Body of pancreas (tissue), 4 donors: ENCODE results near the gene PCDHGA8. TPM values are rescaled to one million over a fixed set of nuclear protein-coding genes. Genes with fewer than 3 reads are reported as not detected.

Experiments used
- ATAC-seq: fragments of 150-250 bp; one replicate; pipeline ENCODE4 v1.9.1; 2016
- DNase-seq, 4 donors: peaks; one replicate each; pipeline ENCODE4 v3.0.0-alpha.2; 2019
- H3K27ac ChIP-seq, 4 donors: fragments of 200-600 bp; sonication (generic); 1 replicate in 3 of 4; 2 replicates in 1 of 4; pipeline versions ENCODE4 v1.5.1 to v1.6.1; 2016 to 2019; ENCODE audit warnings: mild to moderate bottlenecking in 1 of 4, mixed read lengths in 1 of 4, moderate library complexity in 1 of 4
- H3K27me3 ChIP-seq, 2 donors: fragments of 200-600 bp; sonication (generic); one replicate each; pipeline ENCODE4 v1.6.0; 2016; ENCODE audit warnings: mild to moderate bottlenecking in 1 of 2
- H3K36me3 ChIP-seq, 2 donors: fragments of 200-600 bp; sonication (generic); replicated peaks in 1 of 2; 2 replicates each; pipeline ENCODE4 v1.5.1; 2016; ENCODE audit warnings: low read depth in 2 of 2; ENCODE audit not compliant: insufficient read depth in 1 of 2
- H3K4me1 ChIP-seq: fragments of 200-600 bp; sonication (generic); one replicate; pipeline ENCODE4 v1.6.0; 2016
- H3K4me3 ChIP-seq, 2 donors: fragments of 200-600 bp; sonication (generic); 1 replicate in 1 of 2; 2 replicates in 1 of 2; pipeline ENCODE4 v1.5.1; 2016 to 2019
- H3K9me3 ChIP-seq, 3 donors: fragments of 200-600 bp; sonication (generic); 1 replicate in 2 of 3; 2 replicates in 1 of 3; pipeline ENCODE4 v1.5.1; 2016
- POLR2A ChIP-seq, 3 donors: fragments of 450-650 bp; IDR thresholded peaks; one replicate each; pipeline ENCODE4 v1.6.1; 2016; ENCODE audit warnings: antibody characterized with exemption in 3 of 3, mild to moderate bottlenecking in 2 of 3
- WGBS, 2 donors: methylation state at CpG; one replicate each; pipeline ENCODE4 v1.1.5; 2017; 5-methylcytosine and 5-hydroxymethylcytosine counted together
- intact Hi-C: fragments of 100-400 bp; cut with DNase I; formaldehyde crosslinking; loops from one replicate; pipeline ENCODE4 v1.15.1; 2023
- total RNA-seq, 2 donors: library from RNA; depleted of rRNA; stranded (reverse); fragments of >200 nt; gene quantifications; one replicate each; pipeline ENCODE4 v1.1.0, GENCODE V29; 2016
- TF ChIP-seq, protein P1 (sequence below), 7 experiments: fragments of 450-650 bp in 4 of 7; fragments of 200-600 bp in 3 of 7; sonication (generic) in 3 of 7; IDR thresholded peaks; one replicate each; pipeline ENCODE4 v1.5.1; 2016 to 2019; ENCODE audit warnings: antibody characterized with exemption in 7 of 7

PCDHGA8 gene
- total RNA-seq, 2 donors from 2014 or later, result 4.2 to 10.2 TPM

DNA sequence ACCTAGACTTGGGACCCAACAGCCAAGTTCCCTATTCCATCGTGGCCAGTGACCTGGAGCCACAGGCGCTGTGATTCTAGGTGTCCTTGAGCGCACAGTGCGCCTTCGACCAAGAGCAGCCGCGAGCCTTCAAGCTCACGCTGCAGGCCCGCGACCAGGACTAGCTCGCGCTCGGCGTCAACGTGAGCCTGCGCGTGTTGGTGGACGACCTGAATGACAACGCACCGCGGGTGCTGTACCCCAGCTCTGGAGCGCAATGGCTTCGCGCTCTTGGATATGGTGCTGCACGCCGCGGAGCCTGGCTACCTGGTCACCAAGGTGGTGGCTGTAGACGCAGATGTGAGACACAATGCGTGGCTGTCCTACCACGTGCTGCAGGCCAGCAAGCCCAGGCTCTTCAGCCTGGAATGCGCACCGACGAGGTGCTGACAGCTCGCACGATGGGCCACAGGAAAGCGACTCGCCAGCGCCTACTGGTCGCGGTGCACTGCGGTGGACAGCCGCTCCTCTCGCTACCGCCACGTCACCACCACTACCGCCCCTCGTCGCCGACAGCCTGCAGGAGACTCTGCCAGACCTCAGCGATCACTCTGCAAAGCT, 49.2 kb downstream of the PCDHGA8 start:
- H3K36me3 ChIP-seq, result no peaks in the 10 kb centered on the region
- H3K4me1 ChIP-seq, result no peaks in the 10 kb centered on the region
- ATAC-seq (no peak), DNase-seq (no peak)
- H3K9me3 ChIP-seq, result peaks cover 0 to 37% (median 0%) of the 10 kb centered on the region in 3 donors
- intact Hi-C loops, result no loop called here
- TF ChIP-seq POLR2A (IDR thresholded peaks at IDR 0.05), result no peak
- TF ChIP-seq, protein P1, sequence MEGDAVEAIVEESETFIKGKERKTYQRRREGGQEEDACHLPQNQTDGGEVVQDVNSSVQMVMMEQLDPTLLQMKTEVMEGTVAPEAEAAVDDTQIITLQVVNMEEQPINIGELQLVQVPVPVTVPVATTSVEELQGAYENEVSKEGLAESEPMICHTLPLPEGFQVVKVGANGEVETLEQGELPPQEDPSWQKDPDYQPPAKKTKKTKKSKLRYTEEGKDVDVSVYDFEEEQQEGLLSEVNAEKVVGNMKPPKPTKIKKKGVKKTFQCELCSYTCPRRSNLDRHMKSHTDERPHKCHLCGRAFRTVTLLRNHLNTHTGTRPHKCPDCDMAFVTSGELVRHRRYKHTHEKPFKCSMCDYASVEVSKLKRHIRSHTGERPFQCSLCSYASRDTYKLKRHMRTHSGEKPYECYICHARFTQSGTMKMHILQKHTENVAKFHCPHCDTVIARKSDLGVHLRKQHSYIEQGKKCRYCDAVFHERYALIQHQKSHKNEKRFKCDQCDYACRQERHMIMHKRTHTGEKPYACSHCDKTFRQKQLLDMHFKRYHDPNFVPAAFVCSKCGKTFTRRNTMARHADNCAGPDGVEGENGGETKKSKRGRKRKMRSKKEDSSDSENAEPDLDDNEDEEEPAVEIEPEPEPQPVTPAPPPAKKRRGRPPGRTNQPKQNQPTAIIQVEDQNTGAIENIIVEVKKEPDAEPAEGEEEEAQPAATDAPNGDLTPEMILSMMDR (IDR thresholded peaks at IDR 0.05), result no peak
- no peak overlapping the region for H3K4me3 ChIP-seq
- no peaks in the 10 kb centered on the region for H3K27me3 ChIP-seq
- 42 to 57% methylated on average over 43 to 50 of the region's 50 CpGs for WGBS, 2 donors
- no peak overlapping the region for H3K27ac ChIP-seq

Other genes with a start within 250 kb of the PCDHGA8 start
- gene PCDHB6, start 242.6 kb upstream of the PCDHGA8 start, total RNA-seq, result 1 to 10 TPM in 1 of 2 donors, under 1 TPM in 1; 0.33 to 1.0 TPM
- under 1 TPM in 1 of 2 donors, not detected in 1; 0.52 TPM for gene PCDHB7, start 220.0 kb upstream of the PCDHGA8 start, total RNA-seq
- under 1 TPM; 0.33 to 0.52 TPM for gene PCDHB8, start 214.8 kb upstream of the PCDHGA8 start, total RNA-seq
- 1 to 10 TPM; 2.1 to 4.6 TPM for gene PCDHB16, start 210.2 kb upstream of the PCDHGA8 start, total RNA-seq
- gene PCDHB9, start 205.5 kb upstream of the PCDHGA8 start, total RNA-seq, result 10 to 100 TPM in 1 of 2 donors, under 1 TPM in 1; 0.78 to 19.8 TPM
- gene PCDHB10, start 200.3 kb upstream of the PCDHGA8 start, total RNA-seq, result 1 to 10 TPM; 1.3 to 2.3 TPM
- 1 to 10 TPM; 4.4 to 4.9 TPM for gene PCDHB11, start 193.0 kb upstream of the PCDHGA8 start, total RNA-seq
- 1 to 10 TPM; 2.0 to 3.4 TPM for gene PCDHB12, start 183.9 kb upstream of the PCDHGA8 start, total RNA-seq
- 1 to 10 TPM; 6.5 to 7.6 TPM for gene PCDHB13, start 178.7 kb upstream of the PCDHGA8 start, total RNA-seq
- 1 to 10 TPM; 3.4 to 7.3 TPM for gene PCDHB14, start 169.3 kb upstream of the PCDHGA8 start, total RNA-seq
- 1 to 10 TPM; 3.1 to 3.6 TPM for gene PCDHB15, start 147.2 kb upstream of the PCDHGA8 start, total RNA-seq
- gene SLC25A2, start 88.6 kb upstream of the PCDHGA8 start, total RNA-seq, result not detected
- gene TAF7, start 71.8 kb upstream of the PCDHGA8 start, total RNA-seq, result 10 to 100 TPM; 28.7 to 32.2 TPM
- gene PCDHGA1, start 62.1 kb upstream of the PCDHGA8 start, total RNA-seq, result under 1 TPM; 0.33 to 0.78 TPM
- 1 to 10 TPM; 2.0 to 2.9 TPM for gene PCDHGA2, start 53.9 kb upstream of the PCDHGA8 start, total RNA-seq
- 10 to 100 TPM in 1 of 2 donors, 1 to 10 TPM in 1; 4.2 to 11.2 TPM for gene PCDHGA3, start 48.8 kb upstream of the PCDHGA8 start, total RNA-seq
- 1 to 10 TPM; 3.9 to 6.9 TPM for gene PCDHGB1, start 42.5 kb upstream of the PCDHGA8 start, total RNA-seq
- 10 to 100 TPM in 1 of 2 donors, 1 to 10 TPM in 1; 6.7 to 10.9 TPM for gene PCDHGA4, start 37.6 kb upstream of the PCDHGA8 start, total RNA-seq
- 1 to 10 TPM; 2.3 to 9.3 TPM for gene PCDHGB2, start 32.6 kb upstream of the PCDHGA8 start, total RNA-seq
- gene PCDHGA5, start 28.5 kb upstream of the PCDHGA8 start, total RNA-seq, result 1 to 10 TPM; 5.6 to 6.0 TPM
- 10 to 100 TPM in 1 of 2 donors, 1 to 10 TPM in 1; 4.2 to 10.2 TPM for gene PCDHGB3, start 22.4 kb upstream of the PCDHGA8 start, total RNA-seq
- 10 to 100 TPM in 1 of 2 donors, 1 to 10 TPM in 1; 5.2 to 11.2 TPM for gene PCDHGA6, start 18.7 kb upstream of the PCDHGA8 start, total RNA-seq
- gene PCDHGA7, start 9.9 kb upstream of the PCDHGA8 start, total RNA-seq, result 1 to 10 TPM; 5.2 to 7.6 TPM
- gene PCDHGB4, start 4.9 kb upstream of the PCDHGA8 start, total RNA-seq, result 1 to 10 TPM; 3.6 to 4.9 TPM
- gene PCDHGB5, start 5.3 kb downstream of the PCDHGA8 start, total RNA-seq, result 10 to 100 TPM in 1 of 2 donors, 1 to 10 TPM in 1; 7.8 to 15.2 TPM
- gene PCDHGA9, start 10.1 kb downstream of the PCDHGA8 start, total RNA-seq, result 1 to 10 TPM; 4.9 to 8.2 TPM
- 1 to 10 TPM; 4.6 to 8.0 TPM for gene PCDHGB6, start 15.4 kb downstream of the PCDHGA8 start, total RNA-seq
- 1 to 10 TPM; 5.3 to 5.4 TPM for gene PCDHGA10, start 20.4 kb downstream of the PCDHGA8 start, total RNA-seq
- gene PCDHGB7, start 25.0 kb downstream of the PCDHGA8 start, total RNA-seq, result 1 to 10 TPM; 7.0 to 7.9 TPM
- 1 to 10 TPM; 4.9 to 6.9 TPM for gene PCDHGA11, start 28.4 kb downstream of the PCDHGA8 start, total RNA-seq
- gene PCDHGA12, start 37.9 kb downstream of the PCDHGA8 start, total RNA-seq, result 1 to 10 TPM; 5.3 to 5.4 TPM
- gene PCDHGC3, start 83.3 kb downstream of the PCDHGA8 start, total RNA-seq, result 10 to 100 TPM in 1 of 2 donors, 1 to 10 TPM in 1; 9.6 to 16.1 TPM
- gene PCDHGC4, start 92.4 kb downstream of the PCDHGA8 start, total RNA-seq, result 1 to 10 TPM; 1.6 to 2.0 TPM
- 1 to 10 TPM; 2.0 to 3.1 TPM for gene PCDHGC5, start 96.4 kb downstream of the PCDHGA8 start, total RNA-seq
- 10 to 100 TPM; 28.3 to 47.0 TPM for gene DIAPH1, start 226.4 kb downstream of the PCDHGA8 start, total RNA-seq
- 10 to 100 TPM; 42.8 to 63.8 TPM for gene HDAC3, start 244.2 kb downstream of the PCDHGA8 start, total RNA-seq
- gene RELL2, start 244.4 kb downstream of the PCDHGA8 start, total RNA-seq, result 1 to 10 TPM; 2.9 to 8.9 TPM